ENCODE results near the gene USP20.

DNA sequence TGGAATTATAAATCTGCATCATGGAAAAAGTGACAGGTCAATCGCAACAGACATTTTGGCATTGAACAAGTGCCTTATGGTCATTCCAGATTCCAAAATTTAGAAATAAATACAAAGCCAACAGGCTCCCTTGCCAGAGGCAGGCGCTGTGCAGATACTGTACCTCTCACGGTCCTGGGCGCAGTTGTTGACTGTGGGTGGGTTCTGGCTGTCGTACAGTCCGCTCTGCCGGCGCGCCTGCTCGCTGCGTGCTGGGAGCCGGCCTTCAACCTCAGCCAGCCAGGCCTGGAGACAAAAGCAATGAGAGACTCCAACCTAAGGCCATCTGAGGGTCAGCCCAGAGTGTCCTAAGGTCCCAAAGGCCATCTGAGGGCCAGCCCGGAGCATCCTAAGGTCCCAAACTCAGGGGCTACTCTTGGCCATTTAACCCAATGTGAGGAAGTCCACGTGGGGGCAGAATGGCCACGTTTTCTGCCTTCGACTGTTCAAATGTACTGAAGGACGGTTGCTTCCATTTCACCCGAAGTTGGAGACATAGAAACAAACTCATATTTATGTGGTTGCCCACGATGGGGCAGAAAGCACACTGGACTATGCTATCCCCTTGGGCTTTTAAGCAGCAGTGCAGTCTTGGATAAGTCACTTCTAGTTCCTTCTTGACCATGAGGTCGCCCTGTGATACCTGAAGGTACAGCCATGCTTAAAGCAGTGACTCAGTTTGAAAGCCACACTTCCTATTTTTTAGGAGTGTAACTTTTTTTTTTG, 65.2 kb downstream of the USP20 start:
- TF ChIP-seq HDGF (IDR thresholded peaks at IDR 0.05; ENCODE audit: borderline replicate concordance) (no peak), BHLHE40 (IDR thresholded peaks at IDR 0.05; ENCODE audit: borderline replicate concordance) (no peak), NFRKB (IDR thresholded peaks at IDR 0.05) (no peak), FOXK2 (IDR thresholded peaks at IDR 0.05) (no peak), L3MBTL2 (conservative IDR thresholded peaks at IDR 0.05) (no peak), TARDBP (IDR thresholded peaks at IDR 0.05) (no peak), FOXA1 (IDR thresholded peaks at IDR 0.05) (no peak), SP1 (IDR thresholded peaks at IDR 0.05) (no peak), ELF4 (IDR thresholded peaks at IDR 0.05) (no peak), CTBP1 (IDR thresholded peaks at IDR 0.05; ENCODE audit: borderline replicate concordance) (no peak)
